SW480 (cell line): ENCODE results near the gene SMARCAD1.
A peak's percentile ranks its signal among the peaks of the same experiment; 100 is the strongest.
"Not testable (repeated sequence)": the region's sequence is repeated elsewhere in the genome, so short reads cannot be mapped to it uniquely, and the experiment has no call there.

Source experiments
- DNase-seq: peaks from one replicate; pipeline ENCODE4 v3.0.0-alpha.2; 2016; ENCODE audit warnings: low spot score

SMARCAD1 gene

DNA sequence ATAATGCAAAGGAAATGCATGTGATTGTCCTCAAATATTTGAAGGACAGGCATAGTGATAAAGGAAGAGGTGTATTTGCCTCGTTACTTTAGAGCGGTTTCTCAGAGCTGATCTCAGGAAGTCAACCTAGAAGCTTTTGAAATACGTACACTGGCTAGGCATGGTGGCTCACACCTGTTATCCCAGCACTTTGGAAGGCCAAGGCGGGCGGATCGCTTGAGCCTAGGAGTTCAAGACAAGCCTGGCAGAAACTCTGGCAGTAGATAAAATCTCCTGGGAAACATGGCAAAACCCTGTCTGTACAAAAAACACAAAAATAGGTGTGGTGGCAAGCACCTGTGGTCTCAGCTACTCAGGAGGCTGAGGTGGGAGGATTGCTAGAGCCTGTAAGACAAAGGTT is 24.9 kb downstream of the SMARCAD1 start:
- DNase-seq: no peak

DNA sequence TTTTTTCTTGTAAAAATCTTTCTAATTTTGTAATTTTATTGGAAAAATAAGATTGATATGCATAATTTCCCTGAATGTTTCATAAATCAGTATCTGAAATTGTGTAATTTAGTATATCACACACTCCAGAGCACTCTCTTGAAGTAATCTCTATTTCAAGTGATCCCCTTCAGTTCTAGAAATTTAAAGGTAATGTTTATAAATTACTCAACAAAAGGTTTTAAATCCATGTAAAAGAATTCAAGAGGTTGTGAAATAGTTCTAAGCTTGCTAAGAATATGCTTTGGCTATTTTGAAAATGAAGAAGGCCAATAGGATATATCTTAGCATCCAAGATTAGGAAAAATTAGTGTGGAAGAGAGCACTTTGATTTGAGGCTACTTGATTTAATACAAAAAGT is 28.2 kb downstream of the SMARCAD1 start:
- no peak for DNase-seq

DNA sequence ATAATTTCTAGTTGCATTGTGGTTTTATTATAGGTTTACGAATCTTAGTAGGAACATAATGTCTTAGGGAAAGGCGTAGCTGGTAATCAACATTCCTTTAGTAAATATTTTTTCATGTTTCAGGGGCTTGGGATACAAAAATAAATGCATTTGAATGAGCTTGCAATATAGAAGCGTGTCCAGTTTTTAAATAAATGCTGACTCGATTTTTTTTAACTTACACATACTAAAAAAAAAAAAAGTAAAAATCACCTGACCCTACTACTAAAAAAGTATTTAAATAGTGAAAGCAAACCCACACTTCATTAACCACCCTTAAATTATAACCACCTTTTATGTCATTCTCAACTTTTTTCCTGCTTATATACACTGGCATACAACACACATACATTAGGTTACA is 29.6 kb downstream of the SMARCAD1 start:
- DNase-seq: no peak

DNA sequence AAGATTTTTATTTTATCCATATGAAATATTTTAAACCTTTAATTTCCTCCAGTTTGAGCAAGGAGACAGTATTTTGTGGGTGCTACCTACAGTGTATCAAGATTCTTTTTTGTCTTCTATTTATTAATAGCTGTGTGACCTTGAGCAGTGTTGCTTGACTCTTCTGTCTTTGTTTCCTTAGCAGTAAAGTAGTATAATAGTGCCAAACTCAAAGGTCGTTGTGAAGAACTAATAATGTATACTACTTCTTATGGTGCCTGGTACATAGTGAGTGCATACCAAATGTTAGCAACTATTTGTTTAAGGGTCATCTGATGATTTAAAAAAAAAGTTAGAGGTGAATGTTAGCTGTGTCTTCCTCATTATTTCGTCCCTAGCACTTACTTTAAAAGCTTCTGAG is 30.5 kb downstream of the SMARCAD1 start:
- DNase-seq: no peak

DNA sequence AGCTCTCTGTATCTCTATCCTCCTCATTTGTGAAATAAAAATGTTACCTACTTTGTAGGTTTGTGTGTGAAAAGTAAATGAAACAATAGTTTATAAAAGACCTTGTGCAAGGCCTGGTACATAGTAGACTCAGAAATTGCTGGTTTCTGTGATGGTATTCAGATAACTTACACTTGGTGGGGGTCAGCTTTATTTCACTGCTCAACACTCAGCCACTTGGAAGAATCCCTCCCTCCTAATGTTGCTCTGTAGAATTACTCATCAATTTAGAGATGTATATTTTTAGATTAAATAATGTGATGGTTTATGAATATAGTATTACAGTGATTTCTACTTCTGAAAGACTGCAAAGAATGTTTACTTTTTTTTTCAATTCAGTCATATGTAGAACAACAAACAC is 32.7 kb downstream of the SMARCAD1 start:
- DNase-seq: no peak

DNA sequence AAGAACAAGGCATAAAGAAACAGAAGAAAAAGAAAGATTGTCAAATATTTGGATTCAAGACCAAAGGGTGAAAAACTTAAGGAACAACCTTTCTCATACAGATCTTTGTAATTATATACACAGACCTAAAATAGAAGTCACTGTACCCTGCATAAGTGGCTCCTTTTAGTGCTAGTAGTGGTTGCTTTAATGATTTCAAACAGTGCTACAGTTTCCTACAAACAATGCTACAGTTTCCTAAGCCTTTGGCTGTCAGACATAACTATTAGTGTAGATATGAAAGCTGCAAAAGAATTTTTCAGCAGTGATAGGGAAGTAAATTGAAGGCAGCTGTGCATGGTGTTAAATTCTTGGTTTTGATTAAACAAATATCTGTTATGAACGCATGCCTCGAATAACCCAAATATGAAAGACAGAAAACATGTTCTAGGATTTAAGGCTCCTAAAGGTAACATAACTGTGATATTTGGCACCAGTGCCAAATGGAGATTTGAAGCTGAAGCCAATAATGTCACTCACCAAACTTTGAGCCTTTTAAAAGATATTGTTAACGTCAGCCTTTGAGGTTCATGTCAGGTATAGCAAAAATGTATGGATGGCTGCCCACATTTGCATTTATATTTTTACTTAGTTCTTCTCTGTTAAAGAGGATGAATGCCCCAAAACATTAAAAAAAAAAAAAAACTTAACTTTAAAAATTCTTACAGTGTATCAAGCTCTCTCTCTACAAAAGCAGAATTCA is 36.6 kb downstream of the SMARCAD1 start:
- no peak for DNase-seq

DNA sequence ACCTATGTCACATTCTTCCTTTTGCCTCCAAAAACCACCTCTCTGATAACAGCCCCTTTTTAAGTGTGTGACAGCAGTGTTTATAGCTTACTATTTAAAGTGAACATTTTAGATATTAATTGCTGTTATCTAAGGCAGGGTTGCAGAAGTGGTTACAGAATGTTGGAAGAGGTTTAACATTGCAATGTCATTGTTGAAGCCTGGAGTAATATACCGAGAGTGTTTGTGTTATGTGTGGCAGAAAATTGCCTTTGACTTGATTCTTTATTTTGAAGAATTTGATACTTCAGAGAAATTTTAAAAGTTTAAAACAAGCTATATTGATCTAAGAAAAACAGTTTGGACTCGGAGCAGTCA is 37.1 kb downstream of the SMARCAD1 start:
- no peak for DNase-seq

DNA sequence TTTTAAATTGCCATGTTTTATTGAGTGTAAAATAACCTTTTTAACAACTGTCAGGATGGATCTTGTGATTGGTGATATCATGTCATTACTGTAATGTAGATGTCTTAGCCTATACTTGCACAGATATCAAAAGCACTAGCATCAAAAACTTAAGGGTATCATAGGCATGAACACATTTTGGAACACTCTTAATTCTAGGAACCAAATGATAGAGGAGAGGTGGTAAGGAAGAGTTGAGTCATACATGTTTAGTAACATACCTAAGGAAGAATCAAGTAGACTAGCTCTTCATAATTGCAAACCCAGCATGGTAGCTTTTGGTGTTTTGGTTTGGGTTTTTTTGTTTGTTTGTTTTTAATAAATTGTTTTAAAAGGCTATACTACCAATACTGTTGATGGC is 43.4 kb downstream of the SMARCAD1 start:
- DNase-seq: no peak

DNA sequence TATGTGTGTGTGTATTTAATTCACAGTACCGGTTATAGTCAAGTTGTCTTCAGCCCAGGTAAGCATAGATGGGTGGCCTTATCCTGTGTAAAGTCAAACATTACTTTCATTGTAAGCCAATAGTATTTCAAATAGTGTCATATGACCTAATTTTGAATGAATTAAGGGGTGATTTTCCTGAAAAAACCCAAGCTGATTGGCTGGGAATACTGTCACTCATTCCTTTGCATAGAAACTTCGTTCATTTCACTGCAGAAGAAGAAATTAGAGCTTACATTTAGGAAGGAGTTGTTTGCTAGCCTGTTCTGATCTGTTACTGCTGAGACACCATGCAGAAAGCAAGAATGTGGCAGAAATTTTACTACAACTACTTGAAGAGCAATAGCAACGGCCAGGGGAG is 45.4 kb downstream of the SMARCAD1 start:
- DNase-seq: no peak

DNA sequence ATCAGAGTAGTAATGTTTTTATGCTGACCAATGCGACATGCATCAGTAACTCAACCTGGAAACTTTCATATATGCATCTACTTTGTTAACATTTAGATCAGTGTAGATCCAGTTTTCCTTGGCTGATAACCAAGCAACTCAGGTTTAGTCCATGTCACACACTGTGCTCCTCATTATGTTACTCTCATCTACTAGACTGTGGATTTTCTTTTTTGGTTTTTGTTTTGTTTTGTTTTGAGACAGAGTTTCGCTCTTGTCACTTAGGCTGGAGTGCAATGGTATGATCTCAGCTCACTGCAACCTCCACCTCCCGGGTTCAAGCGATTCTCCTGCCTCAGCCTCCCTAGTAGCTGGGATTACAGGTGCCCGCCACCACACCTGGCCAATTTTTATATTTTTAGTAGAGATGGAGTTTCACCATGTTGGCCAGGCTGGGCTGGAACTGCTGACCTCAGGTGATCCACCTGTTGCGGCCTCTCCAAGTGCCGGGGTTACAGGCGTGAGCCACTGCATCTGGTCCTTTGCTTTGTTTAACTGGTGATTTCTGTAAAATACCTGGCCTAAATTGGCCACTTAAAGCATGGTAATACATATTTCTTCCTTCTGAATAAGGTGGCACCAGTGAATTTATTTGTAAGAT is 48.6 kb downstream of the SMARCAD1 start:
- DNase-seq: no peak

DNA sequence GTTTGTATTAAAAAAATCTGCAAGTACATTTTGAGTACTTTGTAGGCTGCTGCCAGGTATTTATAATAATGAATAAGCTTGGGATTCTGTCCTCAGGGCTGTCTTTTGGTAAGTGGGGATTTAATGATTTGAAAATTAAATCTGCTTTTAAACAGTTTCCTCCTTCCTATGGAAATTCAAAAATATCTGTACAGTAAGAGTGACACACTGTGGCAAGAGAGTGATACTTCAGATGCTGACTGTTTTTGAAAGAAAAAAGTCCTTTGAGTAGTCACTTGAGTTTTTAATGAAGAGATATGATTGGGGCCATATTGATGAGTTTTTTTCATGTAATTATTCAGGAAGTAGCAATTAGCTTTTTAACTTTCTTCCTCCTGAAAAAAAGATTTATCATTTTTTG is 49.2 kb downstream of the SMARCAD1 start:
- peak; percentile 7 for DNase-seq

DNA sequence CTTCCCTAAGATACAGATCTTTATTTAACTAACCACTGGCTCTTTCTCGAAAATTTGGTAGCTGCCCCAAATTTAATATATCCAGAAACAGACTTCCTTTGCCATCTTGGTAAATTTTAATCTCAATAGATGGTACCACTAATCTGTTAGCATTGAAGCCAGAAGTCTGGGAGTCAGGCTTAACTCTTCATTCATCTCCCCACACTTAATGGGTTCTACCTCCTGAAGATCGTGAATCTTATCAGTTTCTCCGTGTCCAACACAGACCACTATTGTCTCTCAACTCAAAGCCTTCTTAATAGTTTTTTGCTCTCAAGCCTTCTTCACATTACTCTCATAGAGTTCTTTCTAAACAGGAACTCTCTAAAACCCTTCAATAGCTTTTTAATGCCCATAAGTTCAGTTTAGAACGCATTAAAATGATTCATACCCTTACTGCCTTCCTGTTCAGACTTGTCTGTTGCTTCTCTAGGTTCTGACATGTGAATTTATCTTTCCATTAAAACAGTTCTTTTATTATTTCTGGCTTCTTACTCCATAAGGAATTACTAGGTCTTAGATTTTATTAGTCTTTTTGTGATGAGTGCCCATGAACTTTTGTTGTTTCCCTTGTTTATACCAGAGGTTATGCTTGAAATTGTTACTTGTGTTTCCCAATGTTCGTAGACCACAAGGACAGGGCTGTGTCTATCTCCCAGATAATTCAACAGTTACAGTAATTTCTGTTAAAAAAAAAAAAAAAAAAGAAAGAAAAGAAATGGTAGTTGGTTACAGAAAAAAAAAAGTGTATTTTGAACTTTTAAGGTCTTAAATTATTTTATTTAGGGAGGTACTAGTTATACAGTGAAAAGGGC is 54.7 kb downstream of the SMARCAD1 start:
- no peak for DNase-seq

DNA sequence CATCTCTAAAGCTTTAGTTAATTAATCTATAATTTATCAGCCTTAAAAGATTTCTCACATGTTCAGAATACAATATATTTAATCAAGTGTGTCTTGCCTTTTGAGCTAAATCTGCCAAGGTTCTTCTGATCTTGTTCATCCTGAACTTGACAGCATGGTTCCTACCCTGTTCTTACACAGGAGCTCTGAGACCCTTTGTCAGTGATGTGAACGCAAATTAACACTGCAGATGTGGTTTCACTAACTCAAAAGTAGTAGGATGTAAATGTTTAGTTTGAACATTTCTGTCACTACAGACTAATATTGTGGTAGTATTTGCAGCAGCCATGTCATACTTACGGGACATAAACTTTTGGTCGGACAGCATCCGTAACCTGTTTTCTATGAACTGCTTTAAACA is 59.4 kb downstream of the SMARCAD1 start:
- DNase-seq: no peak

DNA sequence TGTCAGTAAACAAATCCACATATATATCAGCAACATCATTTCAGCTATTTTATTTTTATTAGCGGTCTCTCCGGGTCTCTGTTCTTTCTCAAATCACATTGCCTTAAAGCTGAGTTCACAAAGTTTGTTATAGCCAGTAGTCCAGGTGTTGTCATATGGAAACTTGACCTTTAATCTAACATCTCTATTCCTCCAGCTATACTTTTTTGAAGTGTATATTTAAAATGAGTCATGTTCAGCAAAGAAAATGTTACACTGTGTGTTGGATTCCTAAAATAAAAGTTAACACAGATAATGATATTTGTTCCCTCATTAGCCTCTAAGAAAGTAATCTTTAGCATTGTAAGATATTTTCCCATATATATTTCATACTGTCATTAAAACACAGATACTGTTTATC is 63.6 kb downstream of the SMARCAD1 start:
- no peak for DNase-seq

DNA sequence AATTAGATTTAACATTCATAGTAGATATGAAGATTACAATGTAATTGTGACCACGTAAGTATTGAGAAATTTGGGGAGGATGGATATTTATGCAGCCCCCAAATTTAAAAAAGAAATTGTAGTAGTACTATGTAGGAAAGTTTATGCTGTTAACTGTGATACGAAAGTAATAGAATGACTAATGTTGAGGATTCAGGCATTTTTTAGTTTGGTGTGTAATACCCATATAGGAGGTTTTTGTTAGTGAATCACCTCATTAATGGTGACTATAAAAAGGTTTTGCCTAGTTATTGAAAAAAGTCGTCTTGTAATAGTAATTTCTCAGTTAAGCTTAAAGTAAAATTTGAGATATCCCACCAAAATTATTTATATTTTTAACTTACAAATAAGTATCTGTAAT is 67.2 kb downstream of the SMARCAD1 start:
- DNase-seq: no peak

DNA sequence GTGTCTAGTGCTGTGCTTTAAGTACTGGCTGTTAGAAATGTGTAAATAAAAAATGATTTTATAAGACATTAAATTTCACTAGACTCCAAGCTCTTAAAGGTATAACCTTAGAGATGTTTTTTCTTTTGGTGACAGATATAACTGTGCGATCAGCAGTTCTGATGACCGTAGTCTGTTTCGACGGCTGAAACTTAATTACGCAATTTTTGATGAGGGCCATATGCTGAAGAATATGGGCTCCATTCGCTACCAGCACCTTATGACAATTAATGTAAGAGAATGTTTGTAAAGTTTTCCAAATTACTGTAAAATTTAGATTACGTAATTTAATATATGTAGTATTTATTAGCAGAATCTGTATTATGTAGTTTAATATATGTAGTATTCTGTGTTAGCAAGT is 68.5 kb downstream of the SMARCAD1 start:
- DNase-seq: no peak

DNA sequence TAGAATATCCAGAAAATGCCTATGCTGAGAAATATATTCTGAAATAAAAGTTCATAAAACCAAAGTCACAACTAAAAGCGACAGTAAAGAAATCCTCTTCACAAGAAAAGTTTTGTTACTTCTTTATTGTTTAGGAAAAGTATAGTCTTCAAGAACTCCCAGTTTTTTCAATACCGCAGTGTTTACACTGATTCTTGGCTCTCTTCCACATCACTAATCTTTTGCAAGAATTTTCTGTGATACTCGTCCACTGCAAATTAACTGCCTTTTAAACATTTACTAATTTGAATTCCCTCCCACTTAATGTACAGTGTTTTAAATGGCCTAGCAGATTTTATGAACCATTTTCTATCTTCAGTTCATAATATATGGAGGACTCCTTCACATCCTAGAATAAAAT is 69.9 kb downstream of the SMARCAD1 start:
- no peak for DNase-seq

DNA sequence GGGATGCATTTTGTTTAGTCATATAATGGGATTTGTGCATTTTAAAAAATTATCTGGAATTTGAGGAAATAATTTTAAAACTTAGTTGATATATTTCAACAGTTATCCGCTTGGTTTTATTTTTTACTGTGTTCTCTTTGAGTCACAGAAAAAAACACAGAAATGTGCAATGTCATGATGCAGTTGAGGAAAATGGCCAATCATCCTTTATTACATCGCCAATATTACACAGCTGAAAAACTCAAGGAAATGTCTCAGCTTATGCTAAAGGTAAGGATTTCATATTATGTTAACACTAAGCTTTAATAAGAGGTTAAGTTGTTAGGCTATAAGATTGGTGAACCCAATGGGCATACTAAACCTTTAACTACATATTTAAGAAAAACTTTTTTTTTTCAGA is 71.1 kb downstream of the SMARCAD1 start:
- DNase-seq: no peak

DNA sequence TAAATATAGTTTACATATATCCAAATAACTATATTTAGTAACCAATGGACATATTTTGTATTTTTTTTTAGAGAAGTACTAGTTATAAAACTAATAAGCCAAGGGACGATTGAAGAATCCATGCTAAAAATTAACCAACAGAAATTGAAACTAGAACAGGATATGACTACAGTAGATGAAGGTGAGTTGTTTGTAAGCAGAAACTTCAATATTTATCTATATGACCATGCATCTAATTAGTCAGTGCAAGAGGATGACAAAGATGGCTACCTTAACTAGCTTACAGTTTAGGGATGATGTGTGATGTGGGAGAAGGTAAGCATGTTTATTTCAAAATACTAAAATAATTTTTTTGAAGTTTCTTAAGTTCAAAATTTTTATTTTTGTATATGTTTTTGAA is 77.2 kb downstream of the SMARCAD1 start:
- DNase-seq: no peak

DNA sequence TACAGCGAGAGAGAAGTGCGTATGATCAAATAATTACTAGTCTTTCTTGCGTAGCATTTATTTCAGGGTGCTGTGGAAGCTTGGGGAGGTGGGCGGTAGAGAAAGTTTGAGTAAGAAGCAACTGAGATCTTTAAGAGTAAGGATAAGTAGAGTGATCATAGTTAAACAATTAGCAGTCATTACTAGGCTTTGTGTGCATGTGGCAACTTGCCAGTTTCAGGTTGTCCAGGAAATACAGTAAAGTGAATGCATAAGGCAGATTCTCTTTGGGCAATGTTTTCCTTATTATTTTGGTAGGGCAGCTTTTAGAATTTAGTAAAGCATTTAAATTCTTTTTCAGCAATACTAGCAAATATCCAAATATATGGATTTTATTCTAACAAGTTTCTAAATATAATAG is 78.0 kb downstream of the SMARCAD1 start:
- DNase-seq: no peak

DNA sequence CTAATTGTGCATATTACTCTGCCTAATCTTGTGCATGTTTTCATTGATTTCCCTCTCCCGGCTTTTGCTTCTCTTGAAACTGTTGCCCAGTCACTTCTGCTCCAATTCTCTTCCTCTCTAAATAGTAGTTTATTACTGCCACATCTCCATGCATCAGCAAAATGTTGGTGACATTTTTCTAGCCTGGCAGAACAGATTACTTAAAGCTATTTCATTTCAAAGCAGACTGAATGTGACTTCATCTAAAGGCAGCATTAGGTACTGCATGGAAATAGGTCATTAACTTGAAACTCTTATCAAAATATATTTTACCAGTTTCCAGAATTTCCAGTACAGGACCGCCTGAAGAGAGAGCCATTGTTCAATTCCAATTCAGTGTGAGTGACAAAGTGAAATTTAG is 82.6 kb downstream of the SMARCAD1 start:
- no peak for DNase-seq

DNA sequence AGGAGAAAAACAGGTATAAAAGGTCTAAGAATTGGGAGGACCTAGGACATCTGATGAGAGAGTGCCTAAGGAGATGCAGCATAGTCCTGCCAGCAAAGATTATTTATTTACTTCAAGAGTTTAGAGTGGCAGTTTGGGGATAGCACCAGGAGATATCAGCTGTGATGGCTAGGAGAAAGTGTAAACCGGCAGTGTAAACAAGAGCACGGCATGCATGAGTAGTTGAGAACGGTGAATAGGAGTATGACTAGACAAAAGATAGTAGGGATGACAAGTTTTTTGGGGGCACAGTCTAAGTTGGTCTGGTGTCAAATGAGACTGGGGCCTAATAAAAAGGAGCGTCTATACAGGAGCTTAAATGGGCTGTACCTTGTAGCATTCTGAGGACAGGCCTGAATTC is 86.3 kb downstream of the SMARCAD1 start:
- not testable (repeated sequence) for DNase-seq

DNA sequence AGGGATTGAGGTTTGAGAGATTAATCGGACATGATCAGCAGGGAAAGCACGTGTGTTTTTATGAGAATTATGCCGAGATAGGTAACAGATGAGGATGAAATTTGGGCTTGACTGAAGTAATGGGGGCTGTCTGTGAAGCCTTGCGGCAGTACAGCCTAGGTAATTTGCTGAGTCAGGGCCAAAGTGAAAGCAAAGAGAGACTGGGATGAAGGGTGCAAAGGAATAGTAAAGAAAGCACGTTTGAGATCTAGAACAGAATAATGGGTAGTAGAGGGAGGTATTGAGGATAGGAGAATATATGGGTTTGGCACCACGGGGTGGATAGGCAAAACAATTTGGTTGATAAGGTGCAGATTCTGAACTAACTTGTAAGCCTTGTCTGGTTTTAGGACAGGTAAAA is 87.8 kb downstream of the SMARCAD1 start:
- not testable (repeated sequence) for DNase-seq
